ENCODE data around the gene RAP2B.

- TF ChIP-seq CTCF (IDR thresholded peaks at IDR 0.05; ENCODE audit: low read depth, low read length), result no peak
- no peak for TF ChIP-seq EZH2phosphoT487 (IDR thresholded peaks at IDR 0.05; ENCODE audit: low read depth)
Observed at GRCh38 chr3:153129866-153130265, 32.2 kb upstream of the RAP2B start.

Measured in OCI-LY3 (cell line).